Neuronal stem cell (in vitro differentiated cells): ENCODE results near the gene IL20RB.
"Not testable (repeated sequence)": the region's sequence is repeated elsewhere in the genome, so short reads cannot be mapped to it uniquely, and the experiment has no call there.

ENCODE experiments used
- DNase-seq: peaks from one replicate; pipeline ENCODE4 v3.0.0-alpha.2; 2013; ENCODE audit warnings: low spot score
- H2AFZ ChIP-seq: one replicate; pipeline ENCODE4 v1.6.1; 2013; ENCODE audit warnings: mild to moderate bottlenecking, low read length, inconsistent platforms
- H2AK5ac ChIP-seq: 2 replicates; pipeline ENCODE4 v1.6.1; 2013; ENCODE audit warnings: low read depth, mild to moderate bottlenecking, inconsistent platforms, low read length, moderate library complexity, mixed read lengths
- H2BK120ac ChIP-seq: 2 replicates; pipeline ENCODE4 v1.6.1; 2013; ENCODE audit warnings: low read depth, mild to moderate bottlenecking, inconsistent platforms, low read length, moderate library complexity, mixed read lengths
- H2BK12ac ChIP-seq: one replicate; pipeline ENCODE4 v1.6.1; 2013; ENCODE audit warnings: low read length, inconsistent platforms
- H2BK15ac ChIP-seq: 2 replicates; pipeline ENCODE4 v1.6.1; 2013; ENCODE audit warnings: mild to moderate bottlenecking, low read length, inconsistent platforms, mixed read lengths
- H2BK5ac ChIP-seq: one replicate; pipeline ENCODE4 v1.6.1; 2013; ENCODE audit warnings: inconsistent platforms, mild to moderate bottlenecking, low read length, moderate library complexity
- H3K14ac ChIP-seq: one replicate; pipeline ENCODE4 v1.6.1; 2013; ENCODE audit warnings: low read length, inconsistent platforms
- H3K18ac ChIP-seq: 2 replicates; pipeline ENCODE4 v1.6.1; 2013; ENCODE audit warnings: low read length, inconsistent platforms
- H3K23ac ChIP-seq: 2 replicates; pipeline ENCODE4 v1.6.1; 2013; ENCODE audit warnings: low read depth, mild to moderate bottlenecking, mixed read lengths, low read length, inconsistent platforms; ENCODE audit not compliant: poor library complexity
- H3K27ac ChIP-seq: replicated peaks from 3 replicates; pipeline ENCODE4 v1.5.1; 2013; ENCODE audit warnings: low read length, inconsistent platforms
- H3K27me3 ChIP-seq, 3 experiments: 2 replicates each; pipeline ENCODE4 v1.6.1; 2013; ENCODE audit warnings: low read length in 3 of 3, mild to moderate bottlenecking in 2 of 3, inconsistent platforms in 1 of 3, low read depth in 1 of 3, mixed read lengths in 1 of 3, moderate library complexity in 1 of 3; ENCODE audit not compliant: control insufficient read depth in 3 of 3, insufficient read depth in 3 of 3
- H3K36me3 ChIP-seq, 2 donors: replicated peaks in 1 of 2; 2 replicates each; pipeline ENCODE4 v1.6.1; 2013; ENCODE audit warnings: low read length in 2 of 2; ENCODE audit not compliant: control insufficient read depth in 2 of 2, insufficient read depth in 2 of 2
- H3K4ac ChIP-seq: 2 replicates; pipeline ENCODE4 v1.6.1; 2013; ENCODE audit warnings: inconsistent platforms, mild to moderate bottlenecking, low read length, moderate library complexity
- H3K4me1 ChIP-seq, 2 donors: 1 replicate in 1 of 2; 2 replicates in 1 of 2; pipeline ENCODE4 v1.6.1; 2013; ENCODE audit warnings: low read length in 2 of 2, low read depth in 1 of 2; ENCODE audit not compliant: control insufficient read depth in 2 of 2, insufficient read depth in 1 of 2
- H3K4me2 ChIP-seq: one replicate; pipeline ENCODE4 v1.6.1; 2013; ENCODE audit warnings: mild to moderate bottlenecking, low read length, inconsistent platforms; ENCODE audit not compliant: insufficient read depth, poor library complexity, severe bottlenecking
- H3K4me3 ChIP-seq, 2 donors: 2 replicates each; pipeline ENCODE4 v1.5.1; 2013; ENCODE audit warnings: low read length in 2 of 2, mild to moderate bottlenecking in 2 of 2, inconsistent platforms in 1 of 2, moderate library complexity in 1 of 2
- H3K79me1 ChIP-seq: one replicate; pipeline ENCODE4 v1.6.1; 2013; ENCODE audit warnings: low read depth, mild to moderate bottlenecking, inconsistent platforms, low read length, moderate library complexity
- H3K9ac ChIP-seq: one replicate; pipeline ENCODE4 v1.6.1; 2013; ENCODE audit warnings: mild to moderate bottlenecking, low read depth, low read length, inconsistent platforms; ENCODE audit not compliant: poor library complexity
- H3K9me3 ChIP-seq, 2 donors: replicated peaks in 1 of 2; 2 replicates each; pipeline versions ENCODE3 to v1.6.1; 2013; ENCODE audit warnings: low read length in 2 of 2, mild to moderate bottlenecking in 2 of 2, inconsistent platforms in 1 of 2, low read depth in 1 of 2, mixed read lengths in 1 of 2, moderate library complexity in 1 of 2; ENCODE audit not compliant: control insufficient read depth in 2 of 2, insufficient read depth in 1 of 2
- H4K8ac ChIP-seq: one replicate; pipeline ENCODE4 v1.6.1; 2013; ENCODE audit warnings: low read depth, mild to moderate bottlenecking, inconsistent platforms, low read length, moderate library complexity
- H4K91ac ChIP-seq: one replicate; pipeline ENCODE4 v1.6.1; 2013; ENCODE audit warnings: low read length, low read depth, mild to moderate bottlenecking, inconsistent platforms; ENCODE audit not compliant: poor library complexity
- WGBS, 2 donors: extraction: QIAGEN DNeasy Blood & Tissue Kit; methylation state at CpG; one replicate each; pipeline ENCODE4 v1.1.7; 2013; ENCODE audit warnings: missing lambda C conversion rate in 2 of 2, mixed read lengths in 1 of 2; ENCODE audit not compliant: insufficient read length in 2 of 2, insufficient replicate concordance in 1 of 2; ENCODE audit errors: extremely low coverage in 2 of 2; 5-methylcytosine and 5-hydroxymethylcytosine counted together

IL20RB gene

DNA sequence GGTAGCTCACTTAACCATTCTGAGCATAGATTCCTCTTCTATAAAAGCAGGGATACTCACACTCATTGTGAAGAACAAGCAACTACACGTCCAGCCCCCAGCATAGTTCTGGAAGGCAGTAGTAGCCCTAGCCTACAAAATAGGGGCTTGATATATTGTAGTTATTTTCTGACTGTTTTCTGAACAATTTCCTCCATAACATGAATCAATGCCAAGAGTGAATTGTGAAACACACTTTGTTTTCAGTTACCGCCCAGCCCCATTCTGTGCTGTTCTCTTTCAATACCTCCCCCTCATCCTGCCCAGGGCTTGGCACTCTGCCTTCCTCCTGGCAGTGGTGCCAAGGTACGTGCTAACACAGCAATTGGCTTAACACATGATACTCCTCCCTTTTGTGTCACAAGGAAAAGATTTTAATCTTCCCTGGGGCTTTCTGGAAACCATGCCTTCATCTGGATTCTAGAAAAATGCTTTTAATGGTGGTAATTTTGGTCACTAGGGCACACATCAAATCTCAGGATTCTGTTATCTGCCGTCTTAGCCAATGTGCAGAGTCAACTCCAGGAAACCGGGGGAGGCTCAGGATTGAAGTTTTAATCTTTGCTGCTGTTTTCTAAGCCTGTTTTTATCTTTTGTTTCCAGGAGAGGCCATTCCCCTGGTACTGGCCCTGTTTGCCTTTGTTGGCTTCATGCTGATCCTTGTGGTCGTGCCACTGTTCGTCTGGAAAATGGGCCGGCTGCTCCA lies 37.2 kb downstream of the IL20RB start:
- H2BK15ac ChIP-seq = no peak overlapping the region
- WGBS, 2 donors = no CpG with 5 or more reads among the region's 8 CpGs
- no peaks in the 10 kb centered on the region for H3K79me1 ChIP-seq
- H3K27me3 ChIP-seq = no peaks in the 10 kb centered on the region
- no peak overlapping the region for H2BK12ac ChIP-seq
- H4K8ac ChIP-seq = no peak overlapping the region
- no peak overlapping the region for H2BK120ac ChIP-seq
- no peak overlapping the region for H3K23ac ChIP-seq
- no peak overlapping the region for H2AFZ ChIP-seq
- no peak overlapping the region for H3K4ac ChIP-seq
- no peak for DNase-seq
- no peaks in the 10 kb centered on the region for H3K9me3 ChIP-seq
- H3K27ac ChIP-seq = no peak overlapping the region
- no peak overlapping the region for H2BK5ac ChIP-seq
- no peak overlapping the region for H3K14ac ChIP-seq
- no peak overlapping the region for H3K18ac ChIP-seq
- H3K4me1 ChIP-seq = no peaks in the 10 kb centered on the region
- no peak overlapping the region for H3K4me3 ChIP-seq
- H2AK5ac ChIP-seq = no peak overlapping the region
- H4K91ac ChIP-seq = no peak overlapping the region
- no peak overlapping the region for H3K4me2 ChIP-seq
- H3K9ac ChIP-seq = no peak overlapping the region
- H3K36me3 ChIP-seq = no peaks in the 10 kb centered on the region

DNA sequence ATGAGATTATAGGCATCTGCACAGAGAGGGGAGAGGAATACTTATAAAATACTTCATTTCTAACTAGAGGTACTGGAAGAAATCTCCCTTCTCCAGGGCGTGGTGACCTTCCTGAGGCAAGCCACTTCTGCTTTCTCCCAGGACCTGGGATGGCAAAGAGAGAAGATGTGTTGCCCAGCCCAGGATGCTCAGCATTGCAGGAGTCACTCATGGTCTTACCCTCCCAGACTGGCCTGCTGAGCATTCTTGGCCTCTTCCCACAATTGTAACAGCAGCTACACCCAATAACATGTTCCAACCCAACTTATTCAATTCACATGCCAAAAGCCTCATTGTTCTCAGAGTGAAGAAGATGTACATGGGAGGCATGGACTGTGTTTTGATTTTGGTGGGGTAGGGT lies 37.9 kb downstream of the IL20RB start:
- Histone ChIP-seq H2BK120ac (no peak overlapping the region), H3K9ac (no peak overlapping the region), H3K23ac (no peak overlapping the region), H3K4me3 (no peak overlapping the region), H3K18ac (no peak overlapping the region), H3K14ac (no peak overlapping the region), H3K9me3 (no peaks in the 10 kb centered on the region), H3K4ac (no peak overlapping the region), H3K4me2 (no peak overlapping the region), H2BK15ac (no peak overlapping the region), H2BK12ac (no peak overlapping the region), H3K79me1 (no peaks in the 10 kb centered on the region), H2AK5ac (no peak overlapping the region), H2AFZ (no peak overlapping the region), H3K27ac (no peak overlapping the region), H3K27me3 (no peaks in the 10 kb centered on the region), H4K91ac (no peak overlapping the region), H2BK5ac (no peak overlapping the region), H3K4me1 (no peaks in the 10 kb centered on the region), H3K36me3 (no peaks in the 10 kb centered on the region), H4K8ac (no peak overlapping the region)
- no peak for DNase-seq
- WGBS, 2 donors = no CpG with 5 or more reads among the region's 1 CpG

DNA sequence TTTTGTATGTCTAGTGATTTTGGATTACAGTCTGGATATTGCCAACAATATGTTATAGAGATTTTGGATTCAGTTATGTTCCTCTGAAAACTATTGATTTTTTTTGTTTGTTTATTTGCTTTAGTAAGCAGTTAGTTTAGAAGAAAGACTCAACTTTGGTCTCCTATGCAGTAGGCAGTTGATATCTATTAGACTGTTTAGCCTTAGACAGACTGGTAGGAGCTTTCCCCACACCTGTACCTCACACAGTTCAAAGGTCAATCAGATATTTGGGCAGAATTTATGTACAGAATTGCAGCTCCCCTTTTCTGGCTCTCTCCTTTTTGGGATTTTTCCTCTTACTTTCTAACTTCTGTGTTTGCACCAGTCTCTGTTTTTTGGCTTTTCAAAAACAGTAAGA lies 42.3 kb downstream of the IL20RB start:
- no peak for DNase-seq
- H3K27me3 ChIP-seq = no peaks in the 10 kb centered on the region
- H3K4me3 ChIP-seq = no peak overlapping the region
- H4K91ac ChIP-seq = no peak overlapping the region
- H3K18ac ChIP-seq = no peak overlapping the region
- no peak overlapping the region for H4K8ac ChIP-seq
- no peak overlapping the region for H2BK15ac ChIP-seq
- no peak overlapping the region for H2BK12ac ChIP-seq
- no peak overlapping the region for H3K23ac ChIP-seq
- no peaks in the 10 kb centered on the region for H3K9me3 ChIP-seq
- H3K79me1 ChIP-seq = no peaks in the 10 kb centered on the region
- H3K9ac ChIP-seq = no peak overlapping the region
- H3K14ac ChIP-seq = no peak overlapping the region
- no peaks in the 10 kb centered on the region for H3K36me3 ChIP-seq
- no peaks in the 10 kb centered on the region for H3K4me1 ChIP-seq
- no peak overlapping the region for H3K27ac ChIP-seq
- H2BK120ac ChIP-seq = no peak overlapping the region
- H2AFZ ChIP-seq = no peak overlapping the region
- H2AK5ac ChIP-seq = no peak overlapping the region
- H3K4me2 ChIP-seq = no peak overlapping the region
- H3K4ac ChIP-seq = no peak overlapping the region
- H2BK5ac ChIP-seq = no peak overlapping the region

DNA sequence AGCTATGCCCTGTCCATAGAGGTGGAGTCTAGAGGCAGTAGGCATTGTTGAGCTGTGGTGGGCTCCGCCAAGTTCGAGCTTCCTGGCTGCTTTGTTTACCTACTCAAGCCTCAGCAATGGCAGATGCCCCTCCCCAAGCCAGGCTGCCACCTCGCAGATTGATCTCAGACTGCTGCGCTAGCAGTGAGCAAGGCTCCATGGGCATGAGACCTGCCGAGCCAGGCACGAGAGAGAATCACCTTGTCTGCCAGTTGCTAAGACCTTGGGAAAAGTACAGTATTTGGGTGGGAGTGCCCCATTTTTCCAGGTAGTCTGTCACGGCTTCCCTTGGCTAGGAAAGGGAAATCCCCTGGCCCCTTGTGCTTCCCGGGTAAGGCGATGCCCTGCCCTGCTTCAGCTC lies 49.6 kb downstream of the IL20RB start:
- not testable (repeated sequence) for H2BK5ac ChIP-seq, H3K14ac ChIP-seq, H2AK5ac ChIP-seq, H2AFZ ChIP-seq, H3K4me3 ChIP-seq, H3K4ac ChIP-seq, H3K9ac ChIP-seq, H2BK15ac ChIP-seq, H4K8ac ChIP-seq, H2BK12ac ChIP-seq, H3K9me3 ChIP-seq, DNase-seq, H3K36me3 ChIP-seq, H4K91ac ChIP-seq, H3K18ac ChIP-seq, H3K27ac ChIP-seq, H3K4me1 ChIP-seq, H3K23ac ChIP-seq, H2BK120ac ChIP-seq, H3K27me3 ChIP-seq, H3K4me2 ChIP-seq, H3K79me1 ChIP-seq
- no CpG with 5 or more reads among the region's 9 CpGs for WGBS, 2 donors
